Endothelial cell of umbilical vein (primary cell): ENCODE measurements around the gene VSIG10L2. TPM values are rescaled to one million over a fixed set of nuclear protein-coding genes. Genes with fewer than 3 reads are reported as not detected.

Experiments used
- BruUV-seq: library from RNA; stranded (reverse); fragments of 400-500 nt; replicated peaks from 2 replicates; lab custom pipeline; 2021; lab: Mats Ljungman, UMichigan
- CTCF ChIA-PET: fragments of 300-600, 350-600 bp; sonication (Branson Sonifier 250); formaldehyde crosslinking; loops from one replicate; lab custom pipeline; 2021; ENCODE audit warnings: antibody characterized with exemption, inconsistent platforms; lab: Charles Lee
- POLR2A ChIA-PET: fragments of 300-600, 350-600 bp; sonication (Branson Sonifier 250); formaldehyde crosslinking; loops from one replicate; lab custom pipeline; 2021; ENCODE audit warnings: antibody characterized with exemption, inconsistent platforms; lab: Charles Lee
- DNase-seq: peaks from one replicate; pipeline ENCODE4 v3.0.0-alpha.2; 2011; ENCODE audit warnings: low read depth, low spot score
- FAIRE-seq: peaks from 2 replicates; lab custom pipeline; 2011; peaks lifted over from hg19 to GRCh38; lab: Jason Lieb, UNC
- H2AFZ ChIP-seq: 2 replicates; pipeline ENCODE4 v1.6.0; 2012; ENCODE audit warnings: low read depth, low read length, control low read depth, inconsistent platforms
- H3K27ac ChIP-seq: 2 replicates; pipeline ENCODE4 v1.5.1; 2011; ENCODE audit warnings: low read depth, mild to moderate bottlenecking, control low read depth, low read length, moderate library complexity; ENCODE audit not compliant: insufficient read depth
- H3K27me3 ChIP-seq, 2 experiments: 2 replicates each; pipeline versions ENCODE4 v1.6.0 to v1.6.1; 2011; ENCODE audit warnings: low read length in 2 of 2, mixed read lengths in 1 of 2; ENCODE audit not compliant: control insufficient read depth in 2 of 2, insufficient read depth in 2 of 2
- H3K36me3 ChIP-seq, 2 experiments: 2 replicates in 1 of 2; 3 replicates in 1 of 2; pipeline ENCODE4 v1.5.1; 2011; ENCODE audit warnings: low read length in 2 of 2, mild to moderate bottlenecking in 1 of 2, moderate library complexity in 1 of 2; ENCODE audit not compliant: control insufficient read depth in 2 of 2, insufficient read depth in 2 of 2; ENCODE audit errors: extremely low read depth in 1 of 2
- H3K4me1 ChIP-seq: 3 replicates; pipeline ENCODE4 v1.5.1; 2011; ENCODE audit warnings: mild to moderate bottlenecking, low read length; ENCODE audit not compliant: control insufficient read depth, insufficient read depth; ENCODE audit errors: extremely low read depth
- H3K4me2 ChIP-seq: 2 replicates; pipeline ENCODE4 v1.6.1; 2011; ENCODE audit warnings: low read length, control low read depth, mixed read lengths; ENCODE audit not compliant: insufficient read depth
- H3K4me3 ChIP-seq, 3 experiments: fragments of 200-600 bp in 1 of 3; sonication (generic), shearing (Covaris generic) in 1 of 3; replicated peaks in 1 of 3; 2 replicates each; pipeline ENCODE4 v1.5.1; 2011 to 2016; ENCODE audit warnings: control low read depth in 3 of 3, low read length in 3 of 3, mild to moderate bottlenecking in 2 of 3, inconsistent platforms in 1 of 3, low read depth in 1 of 3, moderate library complexity in 1 of 3; ENCODE audit not compliant: insufficient read depth in 1 of 3
- H3K79me2 ChIP-seq: 2 replicates; pipeline ENCODE4 v1.6.0; 2012; ENCODE audit warnings: low read length, inconsistent platforms; ENCODE audit not compliant: control insufficient read depth, insufficient read depth
- H3K9ac ChIP-seq: replicated peaks from 2 replicates; pipeline ENCODE3; 2011; ENCODE audit warnings: low read length, control low read depth; ENCODE audit not compliant: insufficient read depth; ENCODE audit errors: extremely low read depth
- H3K9me1 ChIP-seq: replicated peaks from 3 replicates; pipeline ENCODE4 v1.6.0; 2011; ENCODE audit warnings: mild to moderate bottlenecking, low read length; ENCODE audit not compliant: control insufficient read depth, insufficient read depth; ENCODE audit errors: extremely low read depth
- H3K9me3 ChIP-seq: replicated peaks from 2 replicates; pipeline ENCODE4 v1.5.1; 2012; ENCODE audit warnings: low read length, inconsistent platforms; ENCODE audit not compliant: control insufficient read depth, insufficient read depth
- H4K20me1 ChIP-seq: replicated peaks from 2 replicates; pipeline ENCODE3; 2011; ENCODE audit warnings: mild to moderate bottlenecking, low read length; ENCODE audit not compliant: control insufficient read depth, insufficient read depth; ENCODE audit errors: extremely low read depth
- EZH2 ChIP-seq: IDR thresholded peaks from 2 replicates; pipeline ENCODE4 v1.6.1; 2012; ENCODE audit warnings: borderline replicate concordance, low read depth, mild to moderate bottlenecking, moderate library complexity, low read length, inconsistent platforms; ENCODE audit not compliant: severe bottlenecking
- FOS ChIP-seq: IDR thresholded peaks from 2 replicates; pipeline ENCODE4 v1.6.1; 2011; ENCODE audit warnings: mild to moderate bottlenecking, low read length, moderate library complexity, borderline replicate concordance; ENCODE audit not compliant: insufficient read depth
- GATA2 ChIP-seq: IDR thresholded peaks from 2 replicates; pipeline ENCODE4 v1.7.0; 2011; ENCODE audit warnings: low read depth, mild to moderate bottlenecking, moderate library complexity, mixed read lengths, low read length; ENCODE audit not compliant: insufficient read length, insufficient read depth
- JUN ChIP-seq: IDR thresholded peaks from 2 replicates; pipeline ENCODE4 v1.6.1; 2011; ENCODE audit warnings: borderline replicate concordance, low read depth; ENCODE audit not compliant: insufficient read length, insufficient read depth
- MYC ChIP-seq: IDR thresholded peaks from one replicate; pipeline ENCODE4 v1.6.1; 2011; ENCODE audit warnings: mild to moderate bottlenecking, low read depth, low read length
- POLR2A ChIP-seq: IDR thresholded peaks from 2 replicates; pipeline ENCODE4 v1.6.1; 2012; ENCODE audit warnings: low read depth, mild to moderate bottlenecking, control low read depth, low read length
- POLR2AphosphoS5 ChIP-seq: IDR thresholded peaks from 2 replicates; pipeline ENCODE4 v1.6.1; 2012; ENCODE audit warnings: low read depth, mild to moderate bottlenecking, control low read depth, low read length, moderate library complexity; ENCODE audit not compliant: insufficient read depth
- dilution Hi-C: fragments of 300-500 bp; cut with MboI; formaldehyde crosslinking; loops from one replicate; pipeline ENCODE4 v1.15.0; 2019; ENCODE audit warnings: low sequenced_read_pairs; ENCODE audit not compliant: extremely low pct_ligation_motif_present
- intact Hi-C: fragments of 100-400 bp; cut with micrococcal nuclease; formaldehyde crosslinking; loops from one replicate; pipeline ENCODE4 v1.10.0; 2022
- polyA plus RNA-seq, 4 experiments: library from polyadenylated mRNA; depleted of rRNA in 3 of 4; stranded (reverse) in 3 of 4; unstranded in 1 of 4; fragments of >200 nt; gene quantifications; 2 replicates each; pipeline versions ENCODE4 v1.2.1 to v1.2.3, GENCODE V29; 2011 to 2012; ENCODE audit warnings: missing spikeins in 1 of 4
- total RNA-seq: library from RNA; stranded (reverse); gene quantifications from 2 replicates; pipeline ENCODE4 v1.2.3, GENCODE V29; 2021
- TF ChIP-seq, protein P1 (sequence below), 2 donors: IDR thresholded peaks; 1 replicate in 1 of 2; 2 replicates in 1 of 2; pipeline ENCODE4 v1.5.1; 2011; ENCODE audit warnings: low read length in 2 of 2, mild to moderate bottlenecking in 2 of 2, moderate library complexity in 2 of 2, control low read depth in 1 of 2, inconsistent platforms in 1 of 2, low read depth in 1 of 2; ENCODE audit not compliant: insufficient read depth in 1 of 2; ENCODE audit errors: extremely low read depth in 1 of 2
- TF ChIP-seq, protein P2 (sequence below): IDR thresholded peaks from 2 replicates; pipeline ENCODE4 v1.6.1; 2011; ENCODE audit not compliant: insufficient read depth, insufficient read length

VSIG10L2 gene
- total and polyA plus RNA-seq, 2 donors (not counting 3 experiments of a cell fraction or from before 2014, with no cell fraction given): not detected

DNA sequence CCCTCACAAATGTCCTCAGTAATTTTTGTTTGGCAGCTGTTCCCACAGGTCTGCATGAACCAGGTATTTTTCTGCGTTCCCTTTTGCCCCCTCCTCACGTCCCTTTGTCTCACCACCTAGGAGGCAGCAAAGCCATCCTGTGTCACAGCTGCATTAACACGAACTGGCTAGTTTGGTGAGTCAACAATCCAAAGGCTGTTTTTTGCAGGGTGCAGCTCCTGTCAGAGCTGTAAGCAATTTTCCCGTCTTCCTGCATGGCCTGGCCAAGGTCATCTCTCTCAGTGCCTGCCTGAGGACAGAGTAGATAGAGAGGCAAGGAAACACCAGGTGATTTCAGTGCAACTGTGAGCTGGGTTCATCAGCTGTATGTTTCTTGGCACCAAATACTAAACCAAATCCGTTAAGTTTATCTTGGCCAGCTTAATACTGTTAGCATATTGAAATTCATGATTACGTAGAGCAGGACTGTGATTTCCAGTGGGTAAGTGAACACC is 20.6 kb upstream of the VSIG10L2 start:
- Histone ChIP-seq H3K9ac (no peak overlapping the region), H3K79me2 (no peaks in the 10 kb centered on the region), H3K4me2 (no peak overlapping the region), H3K36me3 (no peaks in the 10 kb centered on the region), H2AFZ (no peak overlapping the region), H4K20me1 (no peaks in the 10 kb centered on the region), H3K27me3 (peaks cover 2 to 7% of the 10 kb centered on the region in 2 experiments), H3K27ac (no peak overlapping the region), H3K4me3 (no peak overlapping the region), H3K4me1 (no peaks in the 10 kb centered on the region), H3K9me3 (no peaks in the 10 kb centered on the region), H3K9me1 (no peaks in the 10 kb centered on the region)
- BruUV-seq: no TSS peak
- dilution Hi-C loops (no loop called here), intact Hi-C loops (loop anchor here (10.0 kb wide), 1 partner anchor 340 kb away; the partner anchor contains the start of genes FOXRED1 and SRPRA)
- TF ChIP-seq EZH2 (no peak), FOS (no peak), POLR2A (no peak), GATA2 (no peak), POLR2AphosphoS5 (no peak), JUN (no peak), MYC (no peak)
- TF ChIP-seq, protein P1, sequence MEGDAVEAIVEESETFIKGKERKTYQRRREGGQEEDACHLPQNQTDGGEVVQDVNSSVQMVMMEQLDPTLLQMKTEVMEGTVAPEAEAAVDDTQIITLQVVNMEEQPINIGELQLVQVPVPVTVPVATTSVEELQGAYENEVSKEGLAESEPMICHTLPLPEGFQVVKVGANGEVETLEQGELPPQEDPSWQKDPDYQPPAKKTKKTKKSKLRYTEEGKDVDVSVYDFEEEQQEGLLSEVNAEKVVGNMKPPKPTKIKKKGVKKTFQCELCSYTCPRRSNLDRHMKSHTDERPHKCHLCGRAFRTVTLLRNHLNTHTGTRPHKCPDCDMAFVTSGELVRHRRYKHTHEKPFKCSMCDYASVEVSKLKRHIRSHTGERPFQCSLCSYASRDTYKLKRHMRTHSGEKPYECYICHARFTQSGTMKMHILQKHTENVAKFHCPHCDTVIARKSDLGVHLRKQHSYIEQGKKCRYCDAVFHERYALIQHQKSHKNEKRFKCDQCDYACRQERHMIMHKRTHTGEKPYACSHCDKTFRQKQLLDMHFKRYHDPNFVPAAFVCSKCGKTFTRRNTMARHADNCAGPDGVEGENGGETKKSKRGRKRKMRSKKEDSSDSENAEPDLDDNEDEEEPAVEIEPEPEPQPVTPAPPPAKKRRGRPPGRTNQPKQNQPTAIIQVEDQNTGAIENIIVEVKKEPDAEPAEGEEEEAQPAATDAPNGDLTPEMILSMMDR (IDR thresholded peaks at IDR 0.05; ENCODE audit: extremely low read depth in 1 of 2, insufficient read depth in 1 of 2, low read depth in 1 of 2, low read length in 2 of 2): no peak
- TF ChIP-seq, protein P2, sequence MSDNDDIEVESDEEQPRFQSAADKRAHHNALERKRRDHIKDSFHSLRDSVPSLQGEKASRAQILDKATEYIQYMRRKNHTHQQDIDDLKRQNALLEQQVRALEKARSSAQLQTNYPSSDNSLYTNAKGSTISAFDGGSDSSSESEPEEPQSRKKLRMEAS: no peak
- DNase-seq (peak; percentile 37), FAIRE-seq (no peak)
- ChIA-PET POLR2A (no interaction called here), CTCF (interaction anchor here (5.1 kb wide), 1 partner anchor 268 kb away, joined by 113 read pairs; no protein-coding TSS in a partner anchor)
